GM20000 (cell line): ENCODE measurements around the gene PRODH2.

ENCODE experiments used
- DNase-seq: peaks from one replicate; pipeline ENCODE4 v3.0.0; 2012; ENCODE audit warnings: low spot score
- CTCF ChIP-seq: IDR thresholded peaks from 2 replicates; pipeline ENCODE4 v1.5.1; 2012; ENCODE audit warnings: mild to moderate bottlenecking, control low read depth; ENCODE audit errors: extremely low read depth, missing control alignments

PRODH2 gene

GRCh38 chr19:35781650-35782049 is 31.0 kb downstream of the PRODH2 start:
- no peak for TF ChIP-seq CTCF
- DNase-seq, result no peak

GRCh38 chr19:35780717-35781116 is 31.9 kb downstream of the PRODH2 start:
- no peak for TF ChIP-seq CTCF
- DNase-seq, result no peak

GRCh38 chr19:35780058-35780457 is 32.6 kb downstream of the PRODH2 start:
- no peak for TF ChIP-seq CTCF
- DNase-seq, result no peak

GRCh38 chr19:35779033-35779432 is 33.6 kb downstream of the PRODH2 start:
- DNase-seq, result no peak
- TF ChIP-seq CTCF, result no peak

- no peak for TF ChIP-seq CTCF
- no peak for DNase-seq
Measured at GRCh38 chr19:35777961-35778360, 34.7 kb downstream of the PRODH2 start.

GRCh38 chr19:35777086-35777841 is 35.4 kb downstream of the PRODH2 start:
- no peak for DNase-seq
- TF ChIP-seq CTCF, result no peak

GRCh38 chr19:35776102-35776788 is 36.4 kb downstream of the PRODH2 start:
- no peak for TF ChIP-seq CTCF
- no peak for DNase-seq
